ENCODE results near the gene TRAPPC11. TPM values are rescaled to one million over a fixed set of nuclear protein-coding genes. Genes with fewer than 3 reads are reported as not detected.
A peak's percentile ranks its signal among the peaks of the same experiment; 100 is the strongest.

Gene TRAPPC11
- total RNA-seq, 1 donor from 2014 or later, result 33.5 TPM

DNA sequence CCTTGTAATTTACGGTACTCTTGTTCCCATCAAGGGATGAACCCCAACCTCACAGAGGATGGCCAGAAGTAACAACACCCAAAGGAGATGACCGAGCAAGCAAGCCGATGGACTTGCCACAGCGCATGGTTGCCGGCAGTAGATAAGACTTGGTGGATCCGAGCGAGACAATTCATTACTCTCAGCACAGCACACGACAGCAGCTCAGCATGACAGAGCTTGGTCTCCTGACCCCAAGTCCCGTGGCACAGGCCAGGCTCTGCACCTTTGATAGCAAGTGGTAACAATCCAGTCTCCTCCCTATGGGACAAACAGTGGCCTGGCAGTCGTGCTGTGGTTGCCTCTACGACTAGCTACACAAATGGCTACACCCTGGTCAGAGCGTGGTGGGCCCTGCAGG, 26.4 kb upstream of the TRAPPC11 start:
- DNase-seq (ENCODE audit: low spot score), result no peak
- H3K4me1 Mint-ChIP-seq (ENCODE audit: unreplicated experiment), result peaks cover 28% of the 10 kb centered on the region
- H3K36me3 Mint-ChIP-seq (ENCODE audit: low read depth, unreplicated experiment), result no peaks in the 10 kb centered on the region
- TF ChIP-seq, protein P1, sequence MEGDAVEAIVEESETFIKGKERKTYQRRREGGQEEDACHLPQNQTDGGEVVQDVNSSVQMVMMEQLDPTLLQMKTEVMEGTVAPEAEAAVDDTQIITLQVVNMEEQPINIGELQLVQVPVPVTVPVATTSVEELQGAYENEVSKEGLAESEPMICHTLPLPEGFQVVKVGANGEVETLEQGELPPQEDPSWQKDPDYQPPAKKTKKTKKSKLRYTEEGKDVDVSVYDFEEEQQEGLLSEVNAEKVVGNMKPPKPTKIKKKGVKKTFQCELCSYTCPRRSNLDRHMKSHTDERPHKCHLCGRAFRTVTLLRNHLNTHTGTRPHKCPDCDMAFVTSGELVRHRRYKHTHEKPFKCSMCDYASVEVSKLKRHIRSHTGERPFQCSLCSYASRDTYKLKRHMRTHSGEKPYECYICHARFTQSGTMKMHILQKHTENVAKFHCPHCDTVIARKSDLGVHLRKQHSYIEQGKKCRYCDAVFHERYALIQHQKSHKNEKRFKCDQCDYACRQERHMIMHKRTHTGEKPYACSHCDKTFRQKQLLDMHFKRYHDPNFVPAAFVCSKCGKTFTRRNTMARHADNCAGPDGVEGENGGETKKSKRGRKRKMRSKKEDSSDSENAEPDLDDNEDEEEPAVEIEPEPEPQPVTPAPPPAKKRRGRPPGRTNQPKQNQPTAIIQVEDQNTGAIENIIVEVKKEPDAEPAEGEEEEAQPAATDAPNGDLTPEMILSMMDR (IDR thresholded peaks at IDR 0.05; ENCODE audit: unreplicated experiment), result no peak
- H3K9me3 Mint-ChIP-seq (ENCODE audit: unreplicated experiment), result no peaks in the 10 kb centered on the region
- no peak overlapping the region for H3K27ac Mint-ChIP-seq (ENCODE audit: unreplicated experiment)
- no peak overlapping the region for H3K4me3 Mint-ChIP-seq (ENCODE audit: unreplicated experiment)
- peaks cover 8% of the 10 kb centered on the region for H3K27me3 Mint-ChIP-seq (ENCODE audit: unreplicated experiment)

- TF ChIP-seq, protein P1 (IDR thresholded peaks at IDR 0.05; ENCODE audit: unreplicated experiment), result no peak
- no peak overlapping the region for H3K27ac Mint-ChIP-seq (ENCODE audit: unreplicated experiment)
- H3K4me1 Mint-ChIP-seq (ENCODE audit: unreplicated experiment), result peaks cover 28% of the 10 kb centered on the region
- peaks cover 8% of the 10 kb centered on the region for H3K27me3 Mint-ChIP-seq (ENCODE audit: unreplicated experiment)
- H3K4me3 Mint-ChIP-seq (ENCODE audit: unreplicated experiment), result no peak overlapping the region
- no peak for DNase-seq (ENCODE audit: low spot score)
- no peaks in the 10 kb centered on the region for H3K36me3 Mint-ChIP-seq (ENCODE audit: low read depth, unreplicated experiment)
- H3K9me3 Mint-ChIP-seq (ENCODE audit: unreplicated experiment), result no peaks in the 10 kb centered on the region
Observed at GRCh38 chr4:183633476-183634400, 25.4 kb upstream of the TRAPPC11 start.

DNA sequence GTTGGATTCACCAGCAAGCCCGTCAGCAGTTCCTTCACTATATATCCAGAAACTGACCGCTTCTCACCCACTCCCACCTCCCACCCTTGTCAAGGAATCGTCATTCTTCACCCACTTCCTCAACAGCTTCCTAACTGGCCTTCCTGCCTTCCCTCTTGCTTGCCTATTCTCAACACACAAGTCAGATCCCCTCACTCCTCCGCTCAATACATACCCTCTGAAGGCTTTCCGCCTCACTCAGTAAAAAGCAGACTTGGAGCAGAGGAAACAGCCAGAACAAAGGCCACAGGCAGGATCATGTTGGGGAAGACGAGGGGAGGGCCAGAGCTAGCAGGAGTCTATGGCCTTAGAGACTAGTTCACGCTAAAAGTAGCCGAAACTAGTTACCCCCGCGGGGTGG, 23.8 kb upstream of the TRAPPC11 start:
- Mint-ChIP-seq H3K9me3 (ENCODE audit: unreplicated experiment) (no peaks in the 10 kb centered on the region), H3K36me3 (ENCODE audit: low read depth, unreplicated experiment) (no peaks in the 10 kb centered on the region), H3K4me3 (ENCODE audit: unreplicated experiment) (peak overlapping the region; percentile 24), H3K4me1 (ENCODE audit: unreplicated experiment) (peaks cover 28% of the 10 kb centered on the region), H3K27me3 (ENCODE audit: unreplicated experiment) (peaks cover 8% of the 10 kb centered on the region), H3K27ac (ENCODE audit: unreplicated experiment) (peak overlapping the region; percentile 97)
- TF ChIP-seq, protein P1 (IDR thresholded peaks at IDR 0.05; ENCODE audit: unreplicated experiment), result no peak
- DNase-seq (ENCODE audit: low spot score), result peak; percentile 59

GRCh38 chr4:183635741-183636140, 23.4 kb upstream of the TRAPPC11 start:
- no peaks in the 10 kb centered on the region for H3K36me3 Mint-ChIP-seq (ENCODE audit: low read depth, unreplicated experiment)
- peaks cover 28% of the 10 kb centered on the region for H3K4me1 Mint-ChIP-seq (ENCODE audit: unreplicated experiment)
- peaks cover 8% of the 10 kb centered on the region for H3K27me3 Mint-ChIP-seq (ENCODE audit: unreplicated experiment)
- H3K4me3 Mint-ChIP-seq (ENCODE audit: unreplicated experiment), result no peak overlapping the region
- no peak for DNase-seq (ENCODE audit: low spot score)
- TF ChIP-seq, protein P1 (IDR thresholded peaks at IDR 0.05; ENCODE audit: unreplicated experiment), result no peak
- H3K9me3 Mint-ChIP-seq (ENCODE audit: unreplicated experiment), result no peaks in the 10 kb centered on the region
- peak overlapping the region; percentile 97 for H3K27ac Mint-ChIP-seq (ENCODE audit: unreplicated experiment)

GRCh38 chr4:183636503-183636902, 22.6 kb upstream of the TRAPPC11 start:
- no peak for DNase-seq (ENCODE audit: low spot score)
- H3K27me3 Mint-ChIP-seq (ENCODE audit: unreplicated experiment), result peaks cover 8% of the 10 kb centered on the region
- peaks cover 28% of the 10 kb centered on the region for H3K4me1 Mint-ChIP-seq (ENCODE audit: unreplicated experiment)
- no peaks in the 10 kb centered on the region for H3K36me3 Mint-ChIP-seq (ENCODE audit: low read depth, unreplicated experiment)
- H3K27ac Mint-ChIP-seq (ENCODE audit: unreplicated experiment), result peak overlapping the region; percentile 80
- no peaks in the 10 kb centered on the region for H3K9me3 Mint-ChIP-seq (ENCODE audit: unreplicated experiment)
- TF ChIP-seq, protein P1 (IDR thresholded peaks at IDR 0.05; ENCODE audit: unreplicated experiment), result no peak
- no peak overlapping the region for H3K4me3 Mint-ChIP-seq (ENCODE audit: unreplicated experiment)

Data from endothelial cell (in vitro differentiated cells).